GM20431 (cell line): ENCODE data around the gene DHX32.
"Not testable (repeated sequence)": the region's sequence is repeated elsewhere in the genome, so short reads cannot be mapped to it uniquely, and the experiment has no call there.

ENCODE experiments used
- in situ Hi-C: fragments of 300-500 bp; cut with MseI, MboI; formaldehyde crosslinking; loops from one replicate; pipeline ENCODE4 v1.15.0; 2020; ENCODE audit warnings: low sequenced_read_pairs; ENCODE audit not compliant: unreplicated experiment

DHX32 gene

GRCh38 chr10:125881192-125881591, at the start of gene DHX32:
DHX32 (minus strand) TSS chr10:125881292; CDS start chr10:125880824, 468 bp downstream.
- in situ Hi-C loops = no loop called here

DNA sequence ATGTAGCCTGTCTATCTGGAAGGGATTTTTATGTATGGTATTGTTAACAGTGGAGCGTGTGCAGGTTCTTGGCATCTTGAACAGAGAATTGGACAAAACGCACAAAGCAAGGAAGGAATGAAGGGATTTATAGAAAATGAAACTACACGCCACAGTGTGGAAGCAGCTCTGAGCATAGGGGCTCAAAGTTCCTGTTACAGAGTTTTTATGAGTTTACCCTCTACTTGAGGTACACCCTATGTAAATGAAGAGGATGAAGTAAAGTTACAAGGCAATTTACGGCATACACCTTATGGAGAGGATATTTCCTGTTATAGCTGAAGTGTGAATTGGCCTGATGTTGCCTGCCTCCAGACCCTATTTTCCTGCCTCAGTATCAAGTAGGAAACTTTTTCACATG, 48.5 kb upstream of the DHX32 start:
- in situ Hi-C loops = no loop called here

DNA sequence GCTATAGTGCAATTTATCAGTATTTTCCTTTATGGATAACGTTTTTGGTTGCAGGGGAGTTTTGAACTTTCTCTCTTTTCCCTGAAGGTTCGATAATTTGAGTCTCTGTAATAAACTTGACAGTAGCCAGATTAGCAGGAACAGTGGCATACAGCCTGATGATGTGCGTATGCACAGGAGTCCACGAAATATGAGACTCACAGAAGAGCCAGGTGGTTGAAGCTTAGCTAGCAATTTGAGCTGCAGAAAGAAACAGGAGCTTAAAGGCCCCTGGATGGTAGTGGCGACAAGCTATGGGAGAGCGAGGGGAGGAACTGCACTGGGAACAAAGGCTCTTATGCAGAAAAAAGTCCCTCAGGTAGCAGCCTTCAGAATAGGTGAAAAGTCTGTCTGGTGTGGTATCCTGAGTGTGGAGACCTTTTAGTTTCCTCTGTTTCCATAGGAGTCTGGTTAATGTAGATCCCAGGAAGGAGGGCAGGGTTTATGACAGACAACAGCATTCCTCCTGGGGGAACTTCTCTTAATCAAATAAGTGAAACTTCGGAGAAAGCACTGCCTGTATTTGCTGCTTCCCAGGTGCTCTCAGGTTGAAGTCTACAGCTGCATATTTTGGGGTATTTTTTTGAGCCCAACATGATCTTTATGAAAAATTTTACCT, 48.0 kb upstream of the DHX32 start:
- in situ Hi-C loops = no loop called here

- in situ Hi-C loops = not testable (repeated sequence)
Measured at GRCh38 chr10:125927265-125927664, 46.2 kb upstream of the DHX32 start.

GRCh38 chr10:125926247-125926646, 45.2 kb upstream of the DHX32 start:
- in situ Hi-C loops = no loop called here

GRCh38 chr10:125925262-125925834, 44.3 kb upstream of the DHX32 start:
- in situ Hi-C loops = no loop called here

- in situ Hi-C loops = not testable (repeated sequence)
Measured at GRCh38 chr10:125921643-125922306, 40.7 kb upstream of the DHX32 start.

GRCh38 chr10:125917704-125918361, 36.7 kb upstream of the DHX32 start:
- in situ Hi-C loops = not testable (repeated sequence)

DNA sequence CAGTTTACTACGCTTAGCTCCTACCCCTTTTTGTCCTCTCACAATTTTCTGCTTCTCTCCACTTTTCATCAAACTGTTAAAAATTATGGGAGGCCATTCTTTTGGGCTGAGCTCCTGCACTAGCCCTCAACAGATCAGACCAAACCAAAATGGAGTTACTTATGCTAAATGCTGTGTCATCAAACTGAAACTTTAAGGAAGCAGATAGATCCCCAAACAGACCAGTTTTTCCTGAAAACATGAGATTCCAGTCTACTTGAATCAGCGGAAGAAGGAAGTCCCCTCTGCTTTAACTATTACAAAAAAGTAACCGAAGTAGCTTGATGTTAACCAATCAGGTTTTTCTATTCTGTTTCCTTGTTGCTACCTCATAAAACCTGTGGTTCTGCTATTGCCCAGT, 35.9 kb upstream of the DHX32 start:
- in situ Hi-C loops = no loop called here

- in situ Hi-C loops = not testable (repeated sequence)
Measured at GRCh38 chr10:125913277-125913676, 32.2 kb upstream of the DHX32 start.

GRCh38 chr10:125911990-125912389, 30.9 kb upstream of the DHX32 start:
- in situ Hi-C loops = no loop called here

GRCh38 chr10:125911145-125911544, 30.1 kb upstream of the DHX32 start:
- in situ Hi-C loops = no loop called here

- in situ Hi-C loops = not testable (repeated sequence)
Measured at GRCh38 chr10:125909491-125909890, 28.4 kb upstream of the DHX32 start.

DNA sequence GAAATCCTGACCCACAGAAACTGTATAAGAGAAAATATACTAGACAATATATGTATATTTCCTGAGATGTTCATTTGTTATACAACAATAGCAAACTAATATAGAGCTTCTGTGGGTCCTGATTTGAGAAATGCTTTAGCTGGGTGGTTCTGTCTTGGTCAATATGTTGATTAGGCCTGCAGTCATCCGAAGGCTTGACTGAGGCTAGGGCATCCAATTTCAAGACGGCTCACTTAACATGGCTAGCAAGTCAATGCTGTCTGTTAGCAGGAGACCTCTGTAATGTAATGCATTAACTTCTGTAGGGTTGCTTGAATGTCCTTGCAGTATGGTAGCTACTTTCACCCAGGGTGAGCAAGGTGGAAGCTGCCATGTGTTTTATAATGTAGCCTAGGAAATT, 27.7 kb upstream of the DHX32 start:
- in situ Hi-C loops = not testable (repeated sequence)

DNA sequence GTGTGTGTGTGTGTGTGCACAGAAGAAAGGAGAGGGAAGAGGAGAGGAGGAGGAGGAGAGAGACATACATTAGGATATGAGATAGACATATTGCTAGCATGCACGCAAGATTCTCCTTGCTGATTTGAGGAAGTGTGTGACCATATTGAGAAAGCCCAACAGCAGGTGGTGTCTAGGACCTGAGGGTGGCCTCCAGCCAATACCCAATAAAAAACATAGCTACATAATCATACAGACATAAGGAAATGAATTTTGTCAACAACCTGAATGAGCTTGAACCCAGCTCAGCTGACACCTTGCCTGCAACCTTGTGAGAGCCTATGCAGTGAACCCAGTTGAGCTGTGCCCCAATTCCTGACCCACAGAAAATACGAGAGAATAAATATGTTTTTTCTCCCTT, 26.5 kb upstream of the DHX32 start:
- in situ Hi-C loops = not testable (repeated sequence)

GRCh38 chr10:125905069-125905994, 24.2 kb upstream of the DHX32 start:
- in situ Hi-C loops = not testable (repeated sequence)

DNA sequence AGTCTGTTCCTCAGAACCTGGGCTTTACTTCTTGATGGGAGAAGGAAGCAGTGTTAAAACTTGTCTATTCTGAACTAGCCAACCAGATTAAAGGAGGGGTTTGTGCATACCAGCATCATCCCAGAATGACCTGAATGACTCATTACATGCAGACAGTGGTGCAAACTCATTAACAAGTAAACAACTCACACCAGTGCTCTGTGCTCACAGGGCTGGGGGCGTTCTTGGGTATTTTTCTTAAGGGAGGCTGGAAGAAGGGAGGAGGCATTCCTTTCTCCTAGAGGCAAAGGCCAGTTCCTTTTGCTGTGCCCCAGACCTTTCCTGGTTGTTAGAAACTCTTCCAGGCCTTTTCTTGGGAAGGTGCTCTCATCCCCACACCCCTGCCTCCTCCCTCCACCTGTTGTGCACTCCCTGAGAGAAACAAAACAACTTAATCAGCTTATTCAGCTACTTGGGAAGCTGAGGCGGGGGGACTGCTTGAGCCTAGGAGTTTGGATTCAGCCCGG, 22.1 kb upstream of the DHX32 start:
- in situ Hi-C loops = not testable (repeated sequence)

DNA sequence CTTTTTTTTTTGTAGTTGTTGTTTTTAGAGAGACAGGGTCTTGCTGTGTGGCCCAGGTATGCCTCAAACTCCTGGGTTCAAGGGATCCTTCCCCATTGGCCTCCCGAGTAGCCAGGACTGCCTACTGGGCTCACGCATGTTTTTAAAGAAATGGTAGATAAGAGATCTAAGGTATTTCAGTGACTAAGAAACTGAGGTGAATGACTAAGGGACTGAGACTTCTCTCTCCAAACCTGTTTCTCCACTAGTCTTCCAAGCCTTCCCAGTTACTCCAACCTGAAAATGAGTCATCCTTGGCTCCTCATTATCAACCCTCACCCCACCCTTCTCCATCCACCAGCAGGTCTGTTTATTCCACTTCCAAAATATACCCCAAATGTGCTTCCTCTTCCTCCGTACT, 19.9 kb upstream of the DHX32 start:
- in situ Hi-C loops = not testable (repeated sequence)

DNA sequence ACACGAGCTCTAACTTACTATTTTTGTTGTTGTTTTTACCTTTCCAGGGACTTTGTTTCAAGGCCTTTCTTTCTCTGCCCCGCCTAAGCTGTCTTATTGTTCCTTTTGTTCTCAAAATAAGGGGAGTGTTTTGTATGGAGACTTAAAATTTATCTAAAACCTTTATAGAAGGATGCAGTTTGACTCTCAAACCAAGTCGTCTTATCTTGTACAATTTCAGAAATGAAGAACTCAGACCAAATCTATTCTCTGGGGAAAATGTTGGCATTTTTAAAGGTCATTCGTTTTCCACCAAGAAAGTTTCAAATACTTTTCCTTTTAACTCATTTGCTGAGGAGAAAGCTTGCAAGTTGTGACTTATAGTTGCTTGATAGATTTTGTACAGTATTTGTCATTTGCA, 16.2 kb upstream of the DHX32 start:
- in situ Hi-C loops = not testable (repeated sequence)
